KOPT-K1 (cell line): ENCODE measurements around the gene NDST1.

Experiments
- H3K27ac ChIP-seq: fragments of 200-600 bp; sonication (generic); 2 replicates; pipeline ENCODE4 v1.5.1; 2016; ENCODE audit warnings: antibody characterized with exemption, mild to moderate bottlenecking, low read depth, low read length; ENCODE audit not compliant: poor library complexity, severe bottlenecking
- H3K36me3 ChIP-seq: fragments of 200-600 bp; sonication (generic); 2 replicates; pipeline ENCODE4 v1.5.1; 2017; ENCODE audit warnings: antibody characterized with exemption, mild to moderate bottlenecking, low read length, moderate library complexity; ENCODE audit not compliant: insufficient read depth
- H3K9me3 ChIP-seq: fragments of 200-600 bp; sonication (generic); 2 replicates; pipeline ENCODE4 v1.5.1; 2017; ENCODE audit warnings: antibody characterized with exemption, low read length, mild to moderate bottlenecking; ENCODE audit not compliant: insufficient read depth, poor library complexity, severe bottlenecking

Gene NDST1

GRCh38 chr5:150485693-150486401, 22.1 kb upstream of the NDST1 start:
- Histone ChIP-seq H3K36me3 (no peaks in the 10 kb centered on the region), H3K27ac (no peak overlapping the region), H3K9me3 (no peaks in the 10 kb centered on the region)

DNA sequence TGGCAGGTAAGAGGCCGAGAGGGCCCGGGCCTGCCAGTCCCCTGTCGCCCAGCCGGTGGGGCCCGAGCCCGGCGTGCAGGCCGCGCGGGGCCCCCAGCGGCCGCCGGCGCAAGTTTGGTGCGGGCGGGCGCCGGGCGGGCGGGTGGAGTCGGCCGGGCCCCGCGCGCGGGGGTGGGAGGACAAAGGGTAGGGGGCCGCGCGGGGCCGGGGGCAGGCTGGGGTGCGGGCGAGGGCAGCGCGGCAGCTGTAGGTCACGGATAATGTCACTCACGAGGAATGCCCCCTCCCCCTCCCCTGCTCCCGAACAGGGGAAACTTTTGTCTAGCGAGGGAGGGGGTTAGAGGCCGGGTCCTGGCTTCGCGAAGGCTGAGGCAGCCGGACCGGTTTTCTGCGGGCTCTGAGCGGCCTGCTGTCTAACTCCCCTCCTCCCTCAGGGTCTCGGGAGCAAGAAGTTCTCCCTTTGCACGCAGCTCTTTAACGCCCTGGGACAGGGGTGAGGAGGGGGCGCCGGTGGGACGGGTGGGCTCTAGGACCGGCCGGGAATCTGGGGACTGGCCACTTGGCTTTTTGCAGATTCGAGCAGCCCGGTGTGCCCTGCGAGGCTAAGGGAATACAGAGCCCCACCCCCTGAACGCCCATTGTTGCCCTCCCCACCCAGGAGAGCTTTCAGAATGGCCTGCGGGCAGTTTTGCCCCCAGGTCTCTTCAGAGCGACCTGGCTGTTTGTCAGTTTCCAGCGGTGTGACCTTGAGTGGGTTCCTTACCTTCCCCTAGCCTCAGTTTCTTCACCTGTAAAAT, 21.3 kb upstream of the NDST1 start:
- Histone ChIP-seq H3K9me3 (no peaks in the 10 kb centered on the region), H3K36me3 (no peaks in the 10 kb centered on the region), H3K27ac (no peak overlapping the region)

DNA sequence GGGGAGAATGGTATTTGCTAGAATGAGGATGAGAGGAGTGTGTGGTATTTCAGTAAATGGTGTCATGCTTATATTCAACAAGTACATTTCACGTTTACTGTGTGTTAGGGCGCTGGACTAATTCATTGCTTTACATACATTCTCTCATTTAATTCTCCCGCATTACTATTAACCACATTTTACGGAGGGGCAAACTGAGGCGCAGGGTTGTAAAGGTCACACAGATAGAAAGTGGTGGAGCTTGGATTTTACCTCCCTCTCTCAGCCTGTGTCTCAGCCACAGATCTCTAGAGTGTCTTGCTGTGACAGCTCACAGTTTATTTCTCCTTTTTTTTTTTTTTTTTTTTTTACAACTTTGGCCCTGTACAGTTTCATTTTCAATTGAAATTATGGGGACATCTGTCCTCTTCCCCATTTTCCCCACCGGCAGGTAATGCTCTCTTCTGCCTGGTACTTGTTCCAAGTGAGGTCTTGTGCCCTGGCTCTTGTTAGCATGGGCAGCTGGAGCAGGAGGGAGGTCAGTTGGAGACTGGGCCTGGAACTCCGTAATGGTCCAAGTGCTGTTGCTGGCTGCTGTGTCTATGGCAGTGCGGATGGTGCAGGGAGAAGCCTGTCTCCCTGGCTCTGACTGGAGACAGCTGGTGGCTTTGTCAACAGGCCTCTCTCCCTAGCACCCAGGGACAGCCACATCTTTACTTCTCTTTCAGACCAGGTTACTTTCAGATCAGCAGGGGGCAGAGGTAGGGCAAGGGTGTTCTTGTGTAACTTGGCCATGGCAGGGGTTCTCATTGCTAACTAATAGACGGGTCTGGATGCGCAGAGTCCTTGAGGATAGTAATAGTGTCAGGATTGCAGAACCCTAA, 20.5 kb upstream of the NDST1 start:
- no peaks in the 10 kb centered on the region for H3K36me3 ChIP-seq
- H3K27ac ChIP-seq = no peak overlapping the region
- H3K9me3 ChIP-seq = no peaks in the 10 kb centered on the region

- Histone ChIP-seq H3K36me3 (no peaks in the 10 kb centered on the region), H3K9me3 (no peaks in the 10 kb centered on the region), H3K27ac (no peak overlapping the region)
Measured at GRCh38 chr5:150488519-150489359, 19.2 kb upstream of the NDST1 start.

DNA sequence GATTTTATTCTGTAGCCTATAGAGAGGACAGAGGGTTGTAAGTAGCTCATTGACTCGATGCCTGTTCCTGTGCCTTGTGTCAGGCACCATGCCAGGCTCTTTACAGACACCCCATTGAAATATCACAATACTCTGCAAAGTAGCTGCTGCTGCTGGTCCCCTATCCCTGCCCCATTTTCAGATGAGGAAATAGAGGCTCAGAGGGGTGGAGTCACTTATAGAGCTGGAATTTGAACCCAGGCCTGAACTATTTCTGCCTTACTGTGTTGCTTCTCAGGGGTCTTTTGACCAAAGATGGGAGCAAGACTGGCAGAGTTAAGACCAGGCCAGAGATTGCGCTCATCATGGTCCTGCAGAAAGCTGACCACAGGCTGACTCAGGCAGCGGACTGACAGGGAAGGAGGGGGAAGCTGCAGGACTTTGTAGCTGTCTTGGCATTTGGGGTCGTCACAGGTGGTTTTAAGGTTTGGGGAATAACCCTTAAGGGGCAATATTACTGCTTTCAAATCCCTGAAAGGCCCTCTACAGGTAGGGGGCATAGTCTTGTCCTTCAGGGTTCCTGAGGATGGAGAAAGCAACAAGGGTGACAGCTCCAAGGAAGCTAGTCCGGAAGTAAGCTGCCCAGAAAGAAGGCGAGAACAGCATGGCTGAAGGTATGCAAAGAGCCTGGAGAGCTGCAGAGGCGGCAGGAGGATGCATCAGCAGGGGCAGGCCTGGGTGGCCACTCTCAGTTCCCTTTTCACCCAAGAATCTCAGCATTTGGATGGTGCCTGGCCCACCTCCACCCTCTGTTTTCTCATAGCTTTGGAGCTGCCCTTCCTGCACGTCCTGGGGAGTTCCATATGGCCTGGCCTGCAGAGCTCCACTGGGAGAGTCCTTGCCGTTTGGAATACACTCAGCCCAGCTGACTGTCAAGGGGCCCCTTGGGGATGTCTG, 18.3 kb upstream of the NDST1 start:
- H3K36me3 ChIP-seq = no peaks in the 10 kb centered on the region
- H3K27ac ChIP-seq = no peak overlapping the region
- no peaks in the 10 kb centered on the region for H3K9me3 ChIP-seq

DNA sequence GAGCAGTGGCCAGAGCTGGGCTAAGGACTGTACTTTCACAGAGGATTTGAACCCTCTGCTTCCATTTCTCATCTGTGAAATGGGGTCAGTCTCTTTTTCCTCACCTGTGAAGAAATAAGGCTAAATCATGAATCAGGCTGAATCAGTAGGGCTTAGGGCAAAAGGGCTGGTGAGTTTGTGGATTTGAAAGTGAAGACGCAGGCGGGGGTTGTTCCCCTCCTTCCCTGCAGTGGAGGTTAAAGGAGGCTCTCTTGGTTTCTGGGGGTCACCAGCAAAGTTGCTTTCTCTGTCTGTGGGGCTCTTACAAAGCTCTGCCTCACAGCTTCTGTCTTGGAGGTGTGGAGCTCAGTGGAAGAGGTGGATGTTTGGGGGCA, 17.6 kb upstream of the NDST1 start:
- no peaks in the 10 kb centered on the region for H3K9me3 ChIP-seq
- no peak overlapping the region for H3K27ac ChIP-seq
- no peaks in the 10 kb centered on the region for H3K36me3 ChIP-seq

GRCh38 chr5:150490754-150491153, 17.2 kb upstream of the NDST1 start:
- Histone ChIP-seq H3K36me3 (no peaks in the 10 kb centered on the region), H3K27ac (no peak overlapping the region), H3K9me3 (no peaks in the 10 kb centered on the region)

DNA sequence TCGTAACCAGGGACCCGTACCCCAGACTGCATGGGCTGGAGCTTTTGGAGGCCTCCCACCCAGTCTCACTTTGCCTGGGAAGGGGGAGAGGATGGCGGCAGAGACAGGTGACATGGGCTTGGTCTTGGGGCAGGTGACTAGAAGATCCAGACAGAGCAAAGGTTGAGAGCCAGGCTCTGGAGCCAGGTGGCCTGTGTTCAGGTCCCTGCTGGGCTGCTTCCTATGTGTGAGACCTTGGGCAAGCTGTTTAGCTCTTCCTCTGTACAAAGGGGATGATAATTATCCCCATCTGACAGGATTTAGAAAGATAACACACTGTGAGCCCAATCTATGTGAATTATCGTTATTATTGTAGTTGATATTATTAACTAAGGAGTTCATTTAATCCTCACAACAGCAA, 16.1 kb upstream of the NDST1 start:
- H3K27ac ChIP-seq = no peak overlapping the region
- no peaks in the 10 kb centered on the region for H3K9me3 ChIP-seq
- H3K36me3 ChIP-seq = no peaks in the 10 kb centered on the region

DNA sequence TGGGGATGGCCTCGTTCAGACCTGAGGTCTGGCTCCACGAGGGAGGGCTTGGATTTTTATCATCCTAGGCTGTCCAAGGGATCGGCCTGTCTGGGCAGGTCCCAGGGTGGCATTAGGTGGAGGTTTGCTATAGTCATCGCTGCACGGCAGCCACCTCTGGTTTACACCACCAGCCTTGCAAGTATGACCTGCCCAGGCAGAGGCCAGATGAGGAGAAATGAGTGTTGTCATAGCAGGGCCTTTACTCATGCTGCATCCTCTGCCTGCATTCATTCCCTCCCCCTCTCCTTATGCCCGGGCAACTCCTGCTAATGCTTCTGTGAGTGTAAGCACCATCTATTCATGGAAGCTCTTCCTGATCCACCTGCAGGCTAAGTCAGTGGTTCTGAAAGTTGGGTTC, 15.3 kb upstream of the NDST1 start:
- H3K9me3 ChIP-seq = no peaks in the 10 kb centered on the region
- H3K27ac ChIP-seq = no peak overlapping the region
- no peaks in the 10 kb centered on the region for H3K36me3 ChIP-seq

- Histone ChIP-seq H3K9me3 (no peaks in the 10 kb centered on the region), H3K27ac (no peak overlapping the region), H3K36me3 (no peaks in the 10 kb centered on the region)
Measured at GRCh38 chr5:150496098-150496497, 11.8 kb upstream of the NDST1 start.

GRCh38 chr5:150496534-150496933, 11.4 kb upstream of the NDST1 start:
- Histone ChIP-seq H3K36me3 (no peaks in the 10 kb centered on the region), H3K27ac (no peak overlapping the region), H3K9me3 (no peaks in the 10 kb centered on the region)

- H3K9me3 ChIP-seq = no peaks in the 10 kb centered on the region
- no peak overlapping the region for H3K27ac ChIP-seq
- H3K36me3 ChIP-seq = no peaks in the 10 kb centered on the region
Measured at GRCh38 chr5:150497274-150497988, 10.5 kb upstream of the NDST1 start.

GRCh38 chr5:150497989-150498317, 10.0 kb upstream of the NDST1 start:
- no peak overlapping the region for H3K27ac ChIP-seq
- H3K9me3 ChIP-seq = no peaks in the 10 kb centered on the region
- no peaks in the 10 kb centered on the region for H3K36me3 ChIP-seq
